ENCODE measurements around the gene GNPNAT1. TPM values are rescaled to one million over a fixed set of nuclear protein-coding genes. Genes with fewer than 3 reads are reported as not detected.

The GNPNAT1 gene
- total RNA-seq, 2 experiments from 2014 or later = 15.5 to 29.3 TPM

Small RNA genes lying within 50 kb of the gene (small RNA-seq; reads per million reads assigned to genes)
- gene AL139317.2 = not detected

Other genes starting within 250 kb of the GNPNAT1 start
- 13.8 and 21.6 TPM in 2 replicates for gene TXNDC16, start 239.1 kb downstream of the GNPNAT1 start, total RNA-seq (2014; rRNA removed; shearing (Covaris generic))
- 26.5 and 27.5 TPM in 2 replicates for gene TXNDC16, start 239.1 kb downstream of the GNPNAT1 start, total RNA-seq (2022)
- 1.1 TPM in 2 replicates for gene GPR137C, start 238.8 kb downstream of the GNPNAT1 start, total RNA-seq (2014; rRNA removed; shearing (Covaris generic))
- 3.2 and 3.9 TPM in 2 replicates for gene GPR137C, start 238.8 kb downstream of the GNPNAT1 start, total RNA-seq (2022)
- 35.2 and 43.7 TPM in 2 replicates for gene ERO1A, start 96.0 kb downstream of the GNPNAT1 start, total RNA-seq (2014; rRNA removed; shearing (Covaris generic))
- gene ERO1A, start 96.0 kb downstream of the GNPNAT1 start, total RNA-seq (2022) = 63.6 and 71.5 TPM in 2 replicates
- gene PSMC6, start 84.4 kb downstream of the GNPNAT1 start, total RNA-seq (2014; rRNA removed; shearing (Covaris generic)) = 82.8 and 85.4 TPM in 2 replicates
- gene PSMC6, start 84.4 kb downstream of the GNPNAT1 start, total RNA-seq (2022) = 86.3 and 98.3 TPM in 2 replicates
- 4.7 and 7.6 TPM in 2 replicates for gene STYX, start 61.4 kb downstream of the GNPNAT1 start, total RNA-seq (2014; rRNA removed; shearing (Covaris generic))
- 12.5 and 15.9 TPM in 2 replicates for gene STYX, start 61.4 kb downstream of the GNPNAT1 start, total RNA-seq (2022)
- gene FERMT2, start 159.4 kb upstream of the GNPNAT1 start, total RNA-seq (2014; rRNA removed; shearing (Covaris generic)) = not detected in 2 replicates
- not detected in 2 replicates for gene FERMT2, start 159.4 kb upstream of the GNPNAT1 start, total RNA-seq (2022)